SK-N-SH (cell line): Measurements from ENCODE around the gene MRPL2. TPM values are rescaled to one million over a fixed set of nuclear protein-coding genes. Genes with fewer than 3 reads are reported as not detected.

Experiments
- CTCF ChIA-PET: fragments of 300-600, 350-600 bp; formaldehyde crosslinking; extraction: SDS; loops from one replicate; lab custom pipeline; 2021; lab: Yijun Ruan, JAX
- POLR2A ChIA-PET: fragments of 350-600 bp; sonication (Branson Sonifier 250); formaldehyde crosslinking; extraction: SDS; loops from one replicate; lab custom pipeline; 2020; ENCODE audit warnings: antibody characterized with exemption, inconsistent platforms; lab: Yijun Ruan, JAX
- DNase-seq: peaks from one replicate; pipeline ENCODE4 v3.0.0; 2012
- H2AFZ ChIP-seq: fragments of 200-600 bp; sonication (generic); 2 replicates; pipeline ENCODE4 v1.8.1; 2016; ENCODE audit warnings: antibody characterized with exemption, mild to moderate bottlenecking, low read depth
- H3F3A ChIP-seq: fragments of 200-600 bp; sonication (generic); replicated peaks from 2 replicates; pipeline ENCODE3; 2016; ENCODE audit warnings: antibody characterized with exemption, mild to moderate bottlenecking; ENCODE audit not compliant: insufficient read depth
- H3K27ac ChIP-seq, 2 experiments: fragments of 200-500 bp in 1 of 2; fragments of 200-600 bp in 1 of 2; sonication (Bioruptor generic) in 1 of 2; sonication (generic), shearing (Covaris generic) in 1 of 2; 2 replicates each; pipeline versions ENCODE4 v1.5.1 to v1.6.1; 2014 to 2016; ENCODE audit warnings: low read depth in 2 of 2, inconsistent platforms in 1 of 2, low read length in 1 of 2, mild to moderate bottlenecking in 1 of 2, mixed read lengths in 1 of 2
- H3K27me3 ChIP-seq: fragments of 200-600 bp; sonication (generic), shearing (Covaris generic); 2 replicates; pipeline ENCODE4 v1.6.1; 2016; ENCODE audit warnings: mixed run types; ENCODE audit not compliant: insufficient read depth
- H3K36me3 ChIP-seq, 2 experiments: fragments of 200-500 bp in 1 of 2; fragments of 200-600 bp in 1 of 2; sonication (Bioruptor generic) in 1 of 2; sonication (generic) in 1 of 2; replicated peaks in 1 of 2; 2 replicates each; pipeline versions ENCODE3 to v1.5.1; 2014 to 2016; ENCODE audit warnings: low read length in 1 of 2, mild to moderate bottlenecking in 1 of 2; ENCODE audit not compliant: insufficient read depth in 2 of 2, control insufficient read depth in 1 of 2
- H3K4me1 ChIP-seq, 2 experiments: fragments of 200-500 bp in 1 of 2; fragments of 200-600 bp in 1 of 2; sonication (Bioruptor generic) in 1 of 2; sonication (generic), shearing (Covaris generic) in 1 of 2; 2 replicates each; pipeline versions ENCODE4 v1.5.1 to v1.6.1; 2014 to 2016; ENCODE audit warnings: low read depth in 1 of 2, low read length in 1 of 2, mixed run types in 1 of 2; ENCODE audit not compliant: insufficient read depth in 2 of 2, control insufficient read depth in 1 of 2
- H3K4me2 ChIP-seq: fragments of 200-600 bp; sonication (generic), shearing (Covaris generic); 2 replicates; pipeline ENCODE4 v1.6.1; 2017; ENCODE audit warnings: mixed run types
- H3K4me3 ChIP-seq, 2 experiments: fragments of 200-500 bp in 1 of 2; fragments of 200-600 bp in 1 of 2; sonication (Bioruptor generic) in 1 of 2; sonication (generic), shearing (Covaris generic) in 1 of 2; 2 replicates each; pipeline versions ENCODE4 v1.5.1 to v1.8.1; 2014 to 2016; ENCODE audit warnings: low read depth in 2 of 2, inconsistent platforms in 1 of 2, low read length in 1 of 2, mild to moderate bottlenecking in 1 of 2, mixed read lengths in 1 of 2, moderate library complexity in 1 of 2
- H3K79me2 ChIP-seq: fragments of 200-600 bp; sonication (generic); 2 replicates; pipeline ENCODE4 v1.8.1; 2017; ENCODE audit warnings: mild to moderate bottlenecking; ENCODE audit not compliant: insufficient read depth
- H3K9ac ChIP-seq: fragments of 200-600 bp; sonication (generic); 2 replicates; pipeline ENCODE4 v1.6.1; 2017; ENCODE audit warnings: mixed run types
- H3K9me2 ChIP-seq: fragments of 200-600 bp; sonication (generic); 2 replicates; pipeline ENCODE4 v1.6.1; 2017; ENCODE audit warnings: mixed run types
- H3K9me3 ChIP-seq: fragments of 200-600 bp; sonication (generic); 2 replicates; pipeline ENCODE4 v1.6.1; 2017; ENCODE audit warnings: mixed run types, mild to moderate bottlenecking, moderate library complexity
- H4K20me1 ChIP-seq: fragments of 200-600 bp; sonication (generic); 2 replicates; pipeline ENCODE4 v1.6.1; 2017; ENCODE audit warnings: mild to moderate bottlenecking, mixed run types; ENCODE audit not compliant: insufficient read depth
- ELF1 ChIP-seq: IDR thresholded peaks from 2 replicates; pipeline ENCODE4 v1.4.0; 2012
- FOSL2 ChIP-seq: IDR thresholded peaks from 2 replicates; pipeline ENCODE4 v1.4.0; 2012; ENCODE audit warnings: low read depth, mild to moderate bottlenecking, moderate library complexity, borderline replicate concordance
- GATA2 ChIP-seq: sonication (generic); formaldehyde crosslinking; IDR thresholded peaks from 2 replicates; pipeline ENCODE4 v1.5.0; 2020; ENCODE audit warnings: mild to moderate bottlenecking, missing genetic modification reagents
- JUND ChIP-seq: IDR thresholded peaks from 2 replicates; pipeline ENCODE4 v1.4.0; 2012
- MXI1 ChIP-seq: IDR thresholded peaks from 2 replicates; pipeline ENCODE4 v1.6.1; 2012; ENCODE audit warnings: mild to moderate bottlenecking, low read depth, low read length, improper control_type of control experiment
- POLR2AphosphoS5 ChIP-seq: IDR thresholded peaks from 2 replicates; pipeline ENCODE4 v1.6.1; 2012; ENCODE audit warnings: low read depth, low read length
- RAD21 ChIP-seq: IDR thresholded peaks from 2 replicates; pipeline ENCODE4 v1.6.1; 2012; ENCODE audit warnings: mild to moderate bottlenecking, low read length
- RCOR1 ChIP-seq: fragments of 150-350 bp; IDR thresholded peaks from 2 replicates; pipeline ENCODE4 v1.6.1; 2017; ENCODE audit warnings: antibody characterized with exemption, low read length
- RFX5 ChIP-seq: IDR thresholded peaks from 2 replicates; pipeline ENCODE4 v1.6.1; 2012; ENCODE audit warnings: mild to moderate bottlenecking, improper control_type of control experiment, low read length
- RXRA ChIP-seq: IDR thresholded peaks from 2 replicates; pipeline ENCODE4 v1.4.0; 2012; ENCODE audit warnings: low read depth, mild to moderate bottlenecking, borderline replicate concordance
- TAF1 ChIP-seq: IDR thresholded peaks from 2 replicates; pipeline ENCODE4 v1.6.1; 2012; ENCODE audit warnings: low read depth, mild to moderate bottlenecking, low read length, moderate library complexity, borderline replicate concordance
- TCF12 ChIP-seq: IDR thresholded peaks from 2 replicates; pipeline ENCODE4 v1.4.0; 2012
- ZBTB33 ChIP-seq: IDR thresholded peaks from 2 replicates; pipeline ENCODE4 v1.4.0; 2012; ENCODE audit warnings: low read depth, borderline replicate concordance
- WGBS: methylation state at CpG from one replicate; pipeline ENCODE4 v1.1.6; 2017; ENCODE audit warnings: low lambda C conversion rate; 5-methylcytosine and 5-hydroxymethylcytosine counted together
- polyA plus RNA-seq, 3 experiments: library from polyadenylated mRNA; depleted of rRNA; stranded (reverse); fragments of >200 nt; gene quantifications; 2 replicates each; pipeline ENCODE4 v1.2.3, GENCODE V29; 2012
- TF ChIP-seq, protein P1 (sequence below): fragments of 200-600 bp; sonication (generic); IDR thresholded peaks from 2 replicates; pipeline ENCODE4 v1.6.1; 2017; ENCODE audit warnings: antibody characterized with exemption, mild to moderate bottlenecking, moderate library complexity
- TF ChIP-seq, protein P2 (sequence below): IDR thresholded peaks from 2 replicates; pipeline ENCODE4; 2012
- TF ChIP-seq, protein P3 (sequence below): IDR thresholded peaks from 2 replicates; pipeline ENCODE4 v1.4.0; 2012; ENCODE audit warnings: low read depth

The MRPL2 gene
- polyA plus RNA-seq, 1 of the 3 experiments (the other 2 are of a cell fraction) = 64.7 TPM

- TF ChIP-seq ZBTB33 (no peak), TAF1 (peak; percentile 79; the same call in 1 of the 2 replicates), FOSL2 (no peak), POLR2AphosphoS5 (peak; percentile 85), RAD21 (no peak), JUND (no peak), RCOR1 (no peak), GATA2 (no peak), MXI1 (peak; percentile 67), RXRA (no peak)
- TF ChIP-seq, protein P1, sequence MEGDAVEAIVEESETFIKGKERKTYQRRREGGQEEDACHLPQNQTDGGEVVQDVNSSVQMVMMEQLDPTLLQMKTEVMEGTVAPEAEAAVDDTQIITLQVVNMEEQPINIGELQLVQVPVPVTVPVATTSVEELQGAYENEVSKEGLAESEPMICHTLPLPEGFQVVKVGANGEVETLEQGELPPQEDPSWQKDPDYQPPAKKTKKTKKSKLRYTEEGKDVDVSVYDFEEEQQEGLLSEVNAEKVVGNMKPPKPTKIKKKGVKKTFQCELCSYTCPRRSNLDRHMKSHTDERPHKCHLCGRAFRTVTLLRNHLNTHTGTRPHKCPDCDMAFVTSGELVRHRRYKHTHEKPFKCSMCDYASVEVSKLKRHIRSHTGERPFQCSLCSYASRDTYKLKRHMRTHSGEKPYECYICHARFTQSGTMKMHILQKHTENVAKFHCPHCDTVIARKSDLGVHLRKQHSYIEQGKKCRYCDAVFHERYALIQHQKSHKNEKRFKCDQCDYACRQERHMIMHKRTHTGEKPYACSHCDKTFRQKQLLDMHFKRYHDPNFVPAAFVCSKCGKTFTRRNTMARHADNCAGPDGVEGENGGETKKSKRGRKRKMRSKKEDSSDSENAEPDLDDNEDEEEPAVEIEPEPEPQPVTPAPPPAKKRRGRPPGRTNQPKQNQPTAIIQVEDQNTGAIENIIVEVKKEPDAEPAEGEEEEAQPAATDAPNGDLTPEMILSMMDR = no peak
Observed at GRCh38 chr6:43021270-43022047, 37.8 kb downstream of the MRPL2 start, which contains the start of gene RRP36 (continued).

DNA sequence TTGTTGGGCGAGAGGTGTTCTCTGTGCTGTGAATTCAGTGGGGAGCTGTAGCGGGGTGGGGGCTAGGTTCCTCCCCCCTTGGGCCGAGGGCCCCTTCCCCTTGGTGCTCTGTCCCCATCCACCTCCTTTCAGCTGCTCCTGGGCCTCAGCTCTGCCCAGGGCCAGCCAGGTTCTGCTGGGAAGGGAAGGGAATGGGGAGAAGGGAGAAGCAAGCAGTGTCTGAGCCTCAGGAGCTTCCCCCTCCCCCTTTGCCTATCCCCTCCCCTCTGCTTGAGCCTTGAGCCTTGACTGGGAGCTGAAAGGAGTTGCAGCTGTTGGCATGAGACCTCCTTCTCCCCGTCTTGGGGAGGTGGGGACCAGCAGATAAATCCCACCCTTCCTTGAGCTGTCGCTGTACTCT, 38.4 kb downstream of the MRPL2 start:
- CTCF ChIA-PET = interaction anchor here (0.7 to 1.8 kb wide), 5 partner anchors 120 to 208 kb away, joined by 3 to 8 read pairs (median 4); partner anchors contain the start of gene DNPH1
- Histone ChIP-seq H3K79me2 (peaks cover 69% of the 10 kb centered on the region), H3F3A (peaks cover 41% of the 10 kb centered on the region), H2AFZ (peak overlapping the region; percentile 88), H3K27ac (peak overlapping the region; percentile 78 to 90), H4K20me1 (peaks cover 22% of the 10 kb centered on the region), H3K9me2 (no peaks in the 10 kb centered on the region), H3K9ac (peak overlapping the region; percentile 76; the same call in 1 of the 2 replicates), H3K9me3 (no peaks in the 10 kb centered on the region), H3K4me1 (peaks cover 12 to 30% of the 10 kb centered on the region in 2 experiments; a peak in 3 of 4 replicates), H3K36me3 (peaks cover 49 to 50% of the 10 kb centered on the region in 2 experiments), H3K27me3 (no peaks in the 10 kb centered on the region), H3K4me2 (peak overlapping the region; percentile 73; the same call in 1 of the 2 replicates), H3K4me3 (peak overlapping the region; percentile 83 to 95; a peak in 3 of 4 replicates)
- peak; percentile 48 for DNase-seq
- TF ChIP-seq RXRA (no peak), ELF1 (no peak), ZBTB33 (no peak), TCF12 (no peak), RFX5 (no peak), RCOR1 (no peak)
- TF ChIP-seq, protein P2, sequence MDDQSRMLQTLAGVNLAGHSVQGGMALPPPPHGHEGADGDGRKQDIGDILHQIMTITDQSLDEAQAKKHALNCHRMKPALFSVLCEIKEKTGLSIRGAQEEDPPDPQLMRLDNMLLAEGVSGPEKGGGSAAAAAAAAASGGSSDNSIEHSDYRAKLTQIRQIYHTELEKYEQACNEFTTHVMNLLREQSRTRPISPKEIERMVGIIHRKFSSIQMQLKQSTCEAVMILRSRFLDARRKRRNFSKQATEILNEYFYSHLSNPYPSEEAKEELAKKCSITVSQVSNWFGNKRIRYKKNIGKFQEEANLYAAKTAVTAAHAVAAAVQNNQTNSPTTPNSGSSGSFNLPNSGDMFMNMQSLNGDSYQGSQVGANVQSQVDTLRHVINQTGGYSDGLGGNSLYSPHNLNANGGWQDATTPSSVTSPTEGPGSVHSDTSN = no peak
- TF ChIP-seq, protein P3, sequence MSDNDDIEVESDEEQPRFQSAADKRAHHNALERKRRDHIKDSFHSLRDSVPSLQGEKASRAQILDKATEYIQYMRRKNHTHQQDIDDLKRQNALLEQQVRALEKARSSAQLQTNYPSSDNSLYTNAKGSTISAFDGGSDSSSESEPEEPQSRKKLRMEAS = no peak
- 61% methylated on average over 5 of the region's 5 CpGs for WGBS
- POLR2A ChIA-PET = interaction anchor here (0.8 to 1.8 kb wide), 8 partner anchors 11 to 150 kb away, joined by 3 to 8 read pairs (median 4); partner anchors contain the start of genes CUL7, KLC4, MRPL2 and SRF
